ENCODE data around the gene UTS2B.

- TF ChIP-seq CTCF (IDR thresholded peaks at IDR 0.05) = no peak
- no peak for TF ChIP-seq ZFX (IDR thresholded peaks at IDR 0.05; ENCODE audit: borderline replicate concordance)
These were observed 48.0 kb upstream of the UTS2B start for GRCh38 chr3:191378142-191378812.
